ENCODE results near the gene PAFAH1B2. TPM values are rescaled to one million over a fixed set of nuclear protein-coding genes. Genes with fewer than 3 reads are reported as not detected.
"Not testable (repeated sequence)": the region's sequence is repeated elsewhere in the genome, so short reads cannot be mapped to it uniquely, and the experiment has no call there.

PAFAH1B2 gene
- total RNA-seq, 4 donors from 2014 or later: 33.2 to 64.0 (median 48.5) TPM

DNA sequence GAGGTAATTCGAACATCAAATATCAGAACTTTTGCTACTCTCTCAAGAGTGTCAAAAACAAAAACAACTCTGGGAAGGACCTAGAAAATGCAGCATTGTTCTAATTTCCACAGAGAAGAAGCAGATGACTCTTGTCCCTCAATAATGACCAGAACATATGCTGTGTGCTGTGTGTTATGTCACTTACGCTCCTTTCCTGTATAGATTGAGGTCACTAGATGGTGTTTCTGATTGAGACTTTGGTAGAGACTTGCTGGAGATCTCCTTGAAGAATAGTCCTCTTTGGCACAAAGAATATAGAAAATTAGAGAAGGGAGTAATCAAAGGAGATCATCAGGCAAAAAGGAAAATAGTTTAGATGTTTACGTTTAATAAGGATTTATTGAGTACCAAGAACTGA lies 43.5 kb upstream of the PAFAH1B2 start:
- TF ChIP-seq, protein P1, sequence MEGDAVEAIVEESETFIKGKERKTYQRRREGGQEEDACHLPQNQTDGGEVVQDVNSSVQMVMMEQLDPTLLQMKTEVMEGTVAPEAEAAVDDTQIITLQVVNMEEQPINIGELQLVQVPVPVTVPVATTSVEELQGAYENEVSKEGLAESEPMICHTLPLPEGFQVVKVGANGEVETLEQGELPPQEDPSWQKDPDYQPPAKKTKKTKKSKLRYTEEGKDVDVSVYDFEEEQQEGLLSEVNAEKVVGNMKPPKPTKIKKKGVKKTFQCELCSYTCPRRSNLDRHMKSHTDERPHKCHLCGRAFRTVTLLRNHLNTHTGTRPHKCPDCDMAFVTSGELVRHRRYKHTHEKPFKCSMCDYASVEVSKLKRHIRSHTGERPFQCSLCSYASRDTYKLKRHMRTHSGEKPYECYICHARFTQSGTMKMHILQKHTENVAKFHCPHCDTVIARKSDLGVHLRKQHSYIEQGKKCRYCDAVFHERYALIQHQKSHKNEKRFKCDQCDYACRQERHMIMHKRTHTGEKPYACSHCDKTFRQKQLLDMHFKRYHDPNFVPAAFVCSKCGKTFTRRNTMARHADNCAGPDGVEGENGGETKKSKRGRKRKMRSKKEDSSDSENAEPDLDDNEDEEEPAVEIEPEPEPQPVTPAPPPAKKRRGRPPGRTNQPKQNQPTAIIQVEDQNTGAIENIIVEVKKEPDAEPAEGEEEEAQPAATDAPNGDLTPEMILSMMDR (IDR thresholded peaks at IDR 0.05): no peak
- TF ChIP-seq POLR2A (IDR thresholded peaks at IDR 0.05): no peak
- intact Hi-C loops (cut with DNase I): no loop called here
- H3K4me3 ChIP-seq: no peak overlapping the region
- H3K4me1 ChIP-seq: peaks cover 4 to 37% (median 14%) of the 10 kb centered on the region in 3 donors
- no peaks in the 10 kb centered on the region for H3K36me3 ChIP-seq
- no peaks in the 10 kb centered on the region for H3K27me3 ChIP-seq
- no peak overlapping the region for H3K27ac ChIP-seq
- H3K9me3 ChIP-seq: no peaks in the 10 kb centered on the region
- DNase-seq: no peak
- WGBS, 2 donors: 87 to 93% methylated on average over 3 of the region's 3 CpGs

DNA sequence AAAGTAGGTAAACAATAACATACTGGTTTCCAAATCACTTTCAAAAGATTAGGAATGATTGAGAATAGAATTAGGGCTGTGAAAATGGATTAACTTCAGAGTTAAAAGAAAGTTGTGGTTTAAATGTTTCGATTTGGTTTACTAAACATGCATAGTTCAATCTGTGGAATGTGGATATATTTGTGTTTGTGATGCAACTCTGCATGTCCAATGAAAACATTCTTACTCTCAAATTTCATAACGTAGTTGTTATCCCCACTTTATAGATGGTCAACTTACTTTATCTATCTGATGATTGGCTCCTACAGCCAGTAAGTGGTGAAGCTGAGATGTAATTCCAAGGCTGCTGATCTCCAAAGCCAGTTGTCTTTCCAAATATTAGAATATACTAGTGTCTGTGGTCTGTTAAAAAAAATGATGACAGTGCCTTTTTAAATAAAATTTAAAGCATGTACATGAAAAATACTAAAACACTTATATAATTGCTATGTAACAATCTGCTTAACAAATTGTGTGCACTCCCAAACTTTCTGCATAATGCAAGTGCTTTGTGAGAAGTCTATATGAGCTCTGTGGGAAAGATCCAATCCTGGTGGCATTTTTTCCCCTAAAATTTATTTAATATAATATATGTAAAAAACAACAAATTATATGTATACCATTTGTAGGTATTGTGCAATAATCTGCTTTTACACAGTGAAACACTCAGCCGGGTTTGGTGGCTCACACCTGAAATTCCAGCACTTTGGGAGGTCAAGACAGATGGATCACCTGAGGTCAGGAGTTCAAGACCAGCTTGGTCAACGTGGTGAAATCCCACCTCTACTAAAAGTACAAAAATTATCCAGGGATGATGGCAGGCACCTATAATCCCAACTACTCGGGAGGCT lies 36.1 kb upstream of the PAFAH1B2 start:
- TF ChIP-seq POLR2A (IDR thresholded peaks at IDR 0.05): no peak
- TF ChIP-seq, protein P1 (IDR thresholded peaks at IDR 0.05): no peak
- H3K4me1 ChIP-seq: peaks cover 0 to 18% (median 0%) of the 10 kb centered on the region in 3 donors
- WGBS, 2 donors: 32 to 37% methylated on average over 5 of the region's 5 CpGs
- DNase-seq: no peak
- H3K9me3 ChIP-seq: no peaks in the 10 kb centered on the region
- H3K27me3 ChIP-seq: no peaks in the 10 kb centered on the region
- H3K36me3 ChIP-seq: no peaks in the 10 kb centered on the region
- intact Hi-C loops (cut with DNase I): loop anchor here (5.0 kb wide), 2 partner anchors 231 to 311 kb away; no protein-coding TSS in a partner anchor
- H3K4me3 ChIP-seq: no peak overlapping the region
- H3K27ac ChIP-seq: no peak overlapping the region

DNA sequence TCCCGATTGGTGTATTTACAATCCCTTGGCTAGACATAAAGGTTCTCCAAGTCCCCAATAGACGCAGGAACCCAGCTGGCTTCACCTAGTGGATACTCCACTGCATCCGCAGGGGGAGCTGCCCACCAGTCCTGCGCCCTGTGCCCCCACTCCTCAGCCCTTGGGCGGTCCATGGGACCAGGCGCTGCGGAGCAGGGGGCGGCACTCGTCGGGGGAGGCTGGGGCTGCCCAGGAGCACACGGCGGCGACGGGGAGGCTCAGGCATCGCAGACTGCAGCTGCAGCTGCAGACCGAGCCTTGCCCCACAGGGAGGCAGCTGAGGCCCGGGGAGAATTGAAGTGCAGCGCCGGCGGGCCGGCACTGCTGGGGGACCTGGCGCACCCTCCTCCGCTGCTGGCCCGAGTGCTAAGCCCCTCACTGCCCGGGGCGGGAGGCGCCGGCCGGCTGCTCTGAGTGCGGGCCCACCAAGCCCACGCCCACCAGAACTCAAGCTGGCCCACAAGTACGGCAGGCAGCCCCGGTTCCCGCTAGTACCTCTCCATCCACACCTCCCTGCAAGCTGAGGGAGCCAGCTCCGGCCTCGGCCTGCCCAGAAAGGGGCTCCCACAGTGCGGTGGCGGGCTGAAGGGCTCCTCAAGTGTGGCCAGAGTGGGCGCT lies 33.7 kb upstream of the PAFAH1B2 start:
- DNase-seq: no peak
- Histone ChIP-seq H3K9me3 (no peaks in the 10 kb centered on the region), H3K4me1 (peaks cover 0 to 18% (median 0%) of the 10 kb centered on the region in 3 donors), H3K27me3 (no peaks in the 10 kb centered on the region), H3K4me3 (no peak overlapping the region), H3K36me3 (no peaks in the 10 kb centered on the region), H3K27ac (no peak overlapping the region)
- intact Hi-C loops (cut with DNase I): no loop called here
- TF ChIP-seq POLR2A (IDR thresholded peaks at IDR 0.05): no peak
- TF ChIP-seq, protein P1 (IDR thresholded peaks at IDR 0.05): no peak
- 100% methylated on average over 1 to 2 of the region's 39 CpGs for WGBS, 2 donors

DNA sequence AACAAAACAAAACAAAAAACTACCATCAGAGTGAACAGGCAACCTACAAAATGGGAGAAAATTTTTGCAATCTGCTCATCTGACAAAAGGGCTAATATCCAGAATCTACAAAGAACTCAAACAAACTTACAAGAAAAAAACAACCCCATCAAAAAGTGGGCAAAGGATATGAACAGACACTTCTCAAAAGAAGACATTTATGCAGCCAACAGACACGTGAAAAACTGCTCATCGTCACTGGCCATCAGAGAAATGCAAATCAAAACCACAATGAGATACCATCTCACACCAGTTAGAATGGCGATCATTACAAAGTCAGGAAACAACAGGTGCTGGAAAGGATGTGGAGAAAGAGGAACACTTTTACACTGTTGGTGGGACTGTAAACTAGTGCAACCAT lies 31.6 kb upstream of the PAFAH1B2 start:
- H3K4me3 ChIP-seq; H3K36me3 ChIP-seq; intact Hi-C loops (cut with DNase I); H3K27ac ChIP-seq; H3K9me3 ChIP-seq; H3K27me3 ChIP-seq; DNase-seq: not testable (repeated sequence)
- WGBS, 2 donors: 43 to 64% methylated on average over 3 of the region's 3 CpGs
- peaks cover 0 to 13% (median 0%) of the 10 kb centered on the region in 3 donors for H3K4me1 ChIP-seq

DNA sequence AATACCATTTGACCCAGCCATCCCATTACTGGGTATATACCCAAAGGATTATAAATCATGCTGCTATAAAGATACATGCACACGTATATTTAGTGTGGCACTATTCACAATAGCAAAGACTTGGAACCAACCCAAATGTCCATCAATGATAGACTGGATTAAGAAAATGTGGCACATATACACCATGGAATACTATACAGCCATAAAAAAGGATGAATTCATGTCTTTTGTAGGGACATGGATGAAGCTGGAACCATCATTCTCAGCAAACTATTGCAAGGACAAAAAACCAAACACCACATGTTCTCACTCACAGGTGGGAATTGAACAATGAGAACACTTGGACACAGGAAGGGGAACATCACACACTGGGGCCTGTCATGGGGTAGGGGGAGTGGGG lies 31.1 kb upstream of the PAFAH1B2 start:
- 74 to 75% methylated on average over 1 of the region's 1 CpG for WGBS, 2 donors
- peaks cover 0 to 13% (median 0%) of the 10 kb centered on the region in 3 donors for H3K4me1 ChIP-seq
- intact Hi-C loops (cut with DNase I); H3K36me3 ChIP-seq; H3K4me3 ChIP-seq; DNase-seq; H3K27ac ChIP-seq; H3K9me3 ChIP-seq; H3K27me3 ChIP-seq: not testable (repeated sequence)

DNA sequence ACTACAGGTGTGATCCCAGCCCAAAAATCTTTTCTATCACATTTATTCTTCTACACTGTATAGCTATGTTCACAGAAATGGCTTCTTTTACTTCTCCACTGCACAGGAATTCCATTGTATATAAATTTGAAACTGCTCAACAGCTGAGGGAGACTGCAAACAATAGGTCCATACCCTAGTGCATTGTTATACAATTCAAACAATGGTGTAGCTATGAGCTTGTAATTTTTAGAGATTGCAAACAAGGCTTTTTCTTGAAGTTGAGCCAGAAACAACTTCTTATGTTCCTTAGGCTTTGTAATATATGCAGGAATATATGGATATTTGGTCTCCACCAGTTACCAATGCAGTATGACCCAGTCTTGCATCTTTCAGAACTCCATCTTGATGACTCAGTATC lies 26.4 kb upstream of the PAFAH1B2 start:
- intact Hi-C loops (cut with DNase I): no loop called here
- no peaks in the 10 kb centered on the region for H3K36me3 ChIP-seq
- no peak for DNase-seq
- H3K4me1 ChIP-seq: no peaks in the 10 kb centered on the region
- no peak overlapping the region for H3K4me3 ChIP-seq
- H3K27ac ChIP-seq: no peak overlapping the region
- no peaks in the 10 kb centered on the region for H3K27me3 ChIP-seq
- H3K9me3 ChIP-seq: no peaks in the 10 kb centered on the region
- TF ChIP-seq, protein P1 (IDR thresholded peaks at IDR 0.05): no peak
- no peak for TF ChIP-seq POLR2A (IDR thresholded peaks at IDR 0.05)

All from esophagus squamous epithelium (tissue), 5 donors.